Suppressor macrophage treated with lipopolysaccharide for 4 hours (primary cell): ENCODE measurements around the gene DRD4.
A peak's percentile ranks its signal among the peaks of the same experiment; 100 is the strongest.

ENCODE experiments used
- DNase-seq: peaks from one replicate; pipeline ENCODE4 v3.0.0-alpha.2; 2020

The DRD4 gene

GRCh38 chr11:636511-637332 lies at the start of gene DRD4:
TSS of gene DRD4 (plus strand) at chr11:637269. CDS start at chr11:637305, 36 bp downstream.
- peak; percentile 64 for DNase-seq

DNA sequence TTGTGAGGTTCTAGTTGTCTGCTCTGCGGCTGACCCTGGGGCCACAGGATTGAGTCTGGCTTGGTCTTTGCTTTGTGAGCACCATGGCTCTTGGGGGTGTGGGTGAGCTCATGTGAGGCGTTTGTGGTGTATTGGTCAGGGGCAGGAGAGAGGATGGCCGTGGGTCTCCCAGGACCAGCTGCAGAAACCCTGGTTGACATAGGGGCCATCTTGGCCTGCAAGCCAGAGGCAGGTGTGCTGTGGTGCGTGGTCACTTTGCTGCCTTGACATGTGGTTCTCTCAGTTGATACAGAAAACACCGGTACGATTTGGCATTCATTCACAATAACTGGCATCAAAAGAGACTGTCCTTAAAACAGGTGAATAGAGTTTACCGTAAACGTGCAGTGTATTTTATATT lies 49.5 kb upstream of the DRD4 start:
- no peak for DNase-seq

GRCh38 chr11:587978-588380 lies 49.1 kb upstream of the DRD4 start:
- DNase-seq = peak; percentile 91

DNA sequence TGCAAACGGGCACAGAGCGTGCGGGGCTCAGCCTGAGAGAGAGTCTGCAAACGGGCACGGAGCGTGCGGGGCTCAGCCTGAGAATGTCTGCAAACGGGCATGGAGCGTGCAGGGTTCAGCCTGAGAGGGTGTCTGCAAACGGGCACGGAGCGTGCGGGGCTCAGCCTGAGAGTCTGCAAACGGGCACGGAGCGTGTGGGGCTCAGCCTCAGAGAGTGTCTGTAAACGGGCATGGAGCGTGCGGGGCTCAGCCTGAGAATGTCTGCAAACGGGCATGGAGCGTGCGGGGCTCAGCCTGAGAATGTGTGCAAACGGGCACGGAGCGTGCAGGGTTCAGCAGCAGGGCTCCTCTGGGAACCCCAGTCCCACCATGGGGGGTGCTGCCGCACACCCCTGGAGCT lies 47.3 kb upstream of the DRD4 start:
- DNase-seq = no peak

DNA sequence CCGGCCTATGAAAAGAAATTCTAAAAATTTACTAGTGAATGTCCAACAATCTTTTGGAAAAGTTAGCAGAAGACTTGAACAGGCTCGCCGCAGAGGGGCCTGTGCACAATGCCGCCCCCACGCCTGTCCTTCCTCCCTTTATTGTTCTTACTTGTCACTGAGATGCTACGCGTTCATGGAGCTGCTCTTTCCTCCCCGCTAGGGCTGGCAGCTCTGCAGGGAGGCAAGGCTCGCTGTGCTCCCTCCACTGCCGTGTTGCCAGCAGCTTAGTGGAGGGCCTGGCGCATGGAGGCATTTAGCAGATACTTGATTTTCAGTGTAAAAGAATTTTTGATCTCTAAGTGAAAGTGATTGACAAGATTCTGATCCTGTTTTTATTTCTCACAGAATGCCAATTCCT lies 46.1 kb upstream of the DRD4 start:
- no peak for DNase-seq

GRCh38 chr11:592501-592900 lies 44.6 kb upstream of the DRD4 start:
- no peak for DNase-seq

DNA sequence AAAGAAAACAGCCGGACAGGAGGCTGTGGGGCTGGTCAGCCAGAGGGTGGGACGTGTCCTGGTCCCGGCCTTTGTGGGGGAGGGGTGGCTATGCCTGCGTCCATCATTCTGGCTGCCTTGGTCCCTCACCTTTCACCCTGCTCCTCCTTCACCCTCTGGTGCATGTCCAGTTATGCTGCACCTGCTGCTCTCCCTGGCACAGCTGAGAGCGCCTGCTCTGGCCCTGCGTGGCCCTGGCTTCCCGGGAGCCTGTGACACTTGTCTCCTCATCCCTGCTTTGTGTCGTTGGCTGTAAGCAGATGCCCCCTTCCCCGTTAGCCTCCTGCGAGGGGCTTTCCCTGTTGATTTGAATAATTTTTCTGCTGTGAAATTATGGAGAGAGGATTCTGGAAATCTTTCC lies 44.2 kb upstream of the DRD4 start:
- no peak for DNase-seq

DNA sequence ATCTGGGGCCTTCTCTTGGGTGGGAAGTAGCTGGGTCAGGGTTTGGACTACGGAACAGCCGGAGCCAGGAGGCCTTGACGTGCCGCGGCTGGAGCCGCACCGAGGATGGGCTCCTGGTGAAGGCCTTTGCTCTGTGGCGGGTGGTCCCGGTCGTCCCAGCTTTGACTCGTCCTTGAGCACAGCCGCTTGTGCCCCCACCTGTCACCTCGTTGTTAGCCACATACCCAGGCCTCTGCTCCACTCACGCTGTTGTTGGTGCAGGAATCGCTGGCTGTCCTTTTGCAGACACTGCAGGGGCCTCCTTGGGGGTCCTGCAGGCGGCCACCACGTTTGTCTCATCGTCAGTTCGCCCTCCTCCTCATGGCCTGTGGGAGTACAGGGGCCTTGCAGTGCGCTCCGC lies 43.7 kb upstream of the DRD4 start:
- no peak for DNase-seq

- DNase-seq = no peak
These were observed 41.7 kb upstream of the DRD4 start for GRCh38 chr11:595400-595799.

DNA sequence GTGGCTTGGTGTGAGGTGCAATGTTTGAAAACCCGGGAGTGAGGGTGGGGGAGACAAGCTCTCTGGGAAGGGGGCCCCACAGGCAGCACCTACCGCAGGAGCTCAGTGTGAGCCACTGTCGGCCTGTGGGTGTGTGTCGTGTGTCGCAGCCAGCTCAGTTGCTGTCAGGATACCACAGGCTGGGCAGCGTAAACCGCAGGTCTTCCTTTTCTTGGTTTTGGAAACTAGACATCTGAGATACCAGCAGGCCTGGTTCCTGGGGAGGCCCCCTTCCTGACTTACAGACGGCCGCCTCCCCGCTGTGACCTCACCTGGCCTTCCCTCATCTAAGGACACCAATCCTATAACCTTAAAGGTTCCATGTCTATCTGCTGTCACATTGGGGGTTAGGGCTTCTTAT lies 40.7 kb upstream of the DRD4 start:
- no peak for DNase-seq

DNA sequence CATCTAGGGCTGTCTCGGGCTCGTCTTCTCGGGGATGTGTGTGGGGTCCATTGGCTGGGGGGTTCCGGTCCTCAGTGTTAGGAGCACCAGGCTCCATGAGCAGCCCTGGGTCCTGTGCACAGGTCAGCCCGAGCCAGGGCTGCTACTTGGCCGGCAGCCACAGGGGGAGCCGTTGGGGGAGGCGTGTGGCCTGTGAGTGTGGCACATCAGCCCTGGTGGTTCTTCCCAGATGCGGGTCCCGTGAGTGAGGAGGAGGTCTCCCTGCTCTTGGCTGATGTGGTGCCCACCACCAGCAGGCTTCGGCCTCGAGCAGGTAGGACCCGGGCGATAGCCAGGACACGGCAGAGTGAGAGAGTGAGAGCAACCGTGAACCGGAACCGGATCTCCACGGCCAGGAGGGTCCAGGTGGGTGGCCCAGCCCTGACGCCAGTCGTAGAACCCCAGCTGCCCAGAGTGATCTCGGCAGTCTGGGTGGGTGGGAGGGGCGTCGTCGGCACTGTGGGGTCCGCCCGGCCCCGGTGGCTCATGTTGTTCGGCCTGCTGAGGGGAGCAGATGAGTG lies 39.8 kb upstream of the DRD4 start:
- no peak for DNase-seq

- DNase-seq = no peak
These were observed 38.9 kb upstream of the DRD4 start for GRCh38 chr11:598005-598680.

DNA sequence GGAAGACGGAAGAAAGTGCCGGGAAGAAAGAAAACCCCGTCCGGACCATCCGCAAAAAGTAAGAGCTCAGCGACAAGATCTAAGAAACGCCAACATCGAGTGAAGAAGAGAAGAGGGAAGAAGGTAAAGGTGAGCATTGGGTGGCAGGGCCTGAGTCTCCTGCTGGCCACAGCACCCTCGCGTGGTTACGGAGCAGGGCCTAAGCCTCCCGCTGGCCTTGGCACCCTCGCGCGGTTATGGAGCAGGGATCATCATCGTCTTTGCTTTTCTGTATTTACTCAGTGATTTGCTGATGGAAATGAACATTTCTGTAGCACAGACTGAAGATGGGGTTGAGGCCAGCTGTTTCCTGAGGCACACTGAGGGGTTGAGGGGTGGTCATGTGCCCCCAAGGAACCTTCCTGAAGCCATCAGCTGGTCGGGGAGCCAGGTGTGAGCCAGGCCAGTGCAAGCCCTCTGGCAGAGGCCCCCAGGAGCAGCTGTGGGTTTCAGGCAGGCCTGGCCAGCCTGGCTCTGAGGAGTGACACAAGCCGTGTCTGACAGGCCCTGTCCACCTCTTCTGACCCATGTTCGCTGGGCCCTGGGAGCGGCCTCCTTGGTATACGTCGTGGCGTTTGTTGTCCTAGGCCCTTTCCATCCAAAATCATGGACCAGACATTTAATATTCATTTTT lies 35.4 kb upstream of the DRD4 start:
- no peak for DNase-seq

- DNase-seq = no peak
These were observed 33.9 kb upstream of the DRD4 start for GRCh38 chr11:603154-603553.

DNA sequence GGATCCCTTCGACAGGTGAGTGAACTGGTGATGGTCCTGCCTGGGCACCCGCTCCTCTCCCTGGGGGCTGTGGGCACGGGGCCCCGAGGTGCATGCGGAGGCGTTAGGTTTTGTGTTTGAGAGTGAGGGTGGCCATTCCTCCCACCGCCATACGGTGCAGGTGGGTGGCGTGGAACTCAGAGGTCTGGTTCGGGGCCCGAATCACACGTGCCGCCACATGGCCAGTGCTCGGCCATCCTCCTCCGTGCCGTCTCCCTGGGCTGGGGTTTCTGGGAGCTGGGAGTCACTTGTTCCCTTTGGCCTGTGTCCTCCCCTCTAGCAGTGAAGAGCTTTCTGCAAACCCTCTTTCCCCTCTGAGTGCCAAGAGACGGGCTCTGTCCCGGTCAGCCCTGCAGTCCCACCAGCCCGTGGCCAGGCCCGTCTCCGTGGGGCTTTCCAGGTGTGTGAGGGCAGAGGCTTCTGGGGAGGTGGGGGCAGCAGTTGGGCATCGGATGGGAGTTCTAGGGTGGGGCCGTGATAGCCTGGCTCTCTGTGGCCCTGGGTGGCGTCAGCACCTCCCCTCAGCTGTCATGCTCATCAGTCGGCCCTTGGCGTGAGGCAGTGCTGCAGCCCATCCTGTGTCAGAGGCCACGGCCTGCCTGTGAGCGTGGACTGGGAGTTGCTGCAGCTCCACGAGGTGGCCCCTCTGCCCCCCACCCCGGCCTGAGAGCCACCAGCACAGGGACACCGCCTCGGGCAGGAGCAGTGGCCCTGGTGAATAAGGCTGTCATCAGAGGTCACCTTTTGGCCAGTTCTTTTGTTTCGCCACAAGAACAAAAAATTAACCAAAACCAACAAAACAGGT lies 31.6 kb upstream of the DRD4 start:
- DNase-seq = no peak

- no peak for DNase-seq
These were observed 30.8 kb upstream of the DRD4 start for GRCh38 chr11:606245-606644.

- DNase-seq = no peak
These were observed 29.9 kb upstream of the DRD4 start for GRCh38 chr11:607020-607780.

DNA sequence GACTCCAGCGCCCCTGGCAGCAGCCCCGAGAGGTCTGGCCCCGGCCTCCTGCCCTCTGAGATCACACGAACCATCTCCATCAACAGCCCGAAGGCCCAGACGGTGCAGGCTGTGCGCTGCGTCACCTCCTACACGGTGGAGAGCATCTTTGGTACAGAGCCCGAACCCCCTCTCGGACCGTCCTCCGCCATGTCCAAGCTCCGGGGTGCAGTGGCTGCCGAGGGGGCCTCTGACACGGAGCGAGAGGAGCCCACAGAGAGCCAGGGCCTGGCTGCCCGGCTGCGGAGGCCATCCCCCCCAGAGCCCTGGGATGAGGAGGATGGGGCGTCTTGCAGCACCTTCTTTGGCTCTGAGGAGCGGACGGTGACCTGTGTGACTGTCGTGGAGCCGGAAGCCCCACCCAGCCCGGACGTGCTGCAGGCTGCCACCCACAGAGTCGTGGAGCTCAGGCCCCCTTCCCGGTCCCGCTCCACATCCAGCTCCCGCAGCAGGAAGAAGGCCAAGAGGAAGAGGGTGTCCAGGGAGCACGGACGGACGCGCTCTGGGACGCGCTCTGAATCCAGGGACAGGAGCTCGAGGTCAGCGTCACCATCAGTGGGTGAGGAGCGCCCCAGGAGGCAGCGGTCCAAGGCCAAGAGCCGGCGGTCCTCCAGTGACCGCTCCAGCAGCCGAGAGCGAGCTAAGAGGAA lies 29.0 kb upstream of the DRD4 start:
- no peak for DNase-seq

DNA sequence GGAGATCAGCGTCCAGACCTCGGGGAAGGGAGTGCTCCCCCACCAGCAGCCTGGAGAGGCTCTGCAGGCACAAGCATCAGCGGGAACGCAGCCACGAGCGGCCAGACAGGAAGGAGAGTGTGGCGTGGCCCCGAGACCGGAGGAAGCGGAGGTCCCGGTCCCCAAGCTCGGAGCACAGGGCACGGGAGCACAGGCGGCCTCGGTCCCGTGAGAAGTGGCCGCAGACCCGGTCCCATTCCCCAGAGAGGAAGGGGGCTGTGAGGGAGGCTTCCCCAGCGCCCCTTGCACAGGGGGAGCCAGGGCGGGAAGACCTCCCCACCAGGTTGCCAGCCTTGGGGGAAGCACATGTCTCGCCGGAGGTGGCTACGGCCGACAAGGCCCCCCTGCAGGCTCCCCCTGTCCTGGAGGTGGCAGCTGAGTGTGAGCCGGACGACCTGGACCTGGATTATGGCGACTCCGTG lies 28.2 kb upstream of the DRD4 start:
- no peak for DNase-seq

DNA sequence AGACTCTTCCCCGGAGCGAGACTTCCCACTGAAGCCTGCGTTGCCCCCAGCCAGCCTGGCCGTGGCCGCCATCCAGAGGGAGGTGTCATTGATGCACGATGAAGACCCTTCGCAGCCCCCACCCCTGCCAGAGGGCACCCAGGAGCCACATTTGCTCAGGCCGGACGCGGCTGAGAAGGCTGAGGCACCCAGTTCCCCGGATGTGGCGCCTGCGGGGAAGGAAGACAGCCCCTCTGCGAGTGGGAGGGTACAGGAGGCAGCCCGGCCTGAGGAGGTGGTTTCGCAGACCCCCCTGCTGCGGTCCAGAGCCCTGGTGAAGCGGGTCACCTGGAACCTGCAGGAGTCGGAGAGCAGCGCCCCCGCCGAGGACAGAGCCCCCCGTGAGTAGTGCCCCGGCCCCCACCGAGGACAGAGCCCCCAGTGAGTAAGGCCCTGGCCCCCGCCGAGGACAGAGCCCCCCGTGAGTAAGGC lies 27.7 kb upstream of the DRD4 start:
- DNase-seq = no peak
